Peyer's patch (tissue), 4 donors: Measurements from ENCODE around the gene GLCCI1.

Experiments
- POLR2A ChIP-seq, 2 donors: fragments of 450-650 bp; IDR thresholded peaks; one replicate each; pipeline ENCODE4 v1.5.1; 2017; ENCODE audit warnings: antibody characterized with exemption in 2 of 2, mild to moderate bottlenecking in 2 of 2, moderate library complexity in 2 of 2
- TF ChIP-seq, protein P1 (sequence below), 6 experiments: fragments of 450-650 bp in 4 of 6; fragments of 200-600 bp in 2 of 6; sonication (generic) in 1 of 6; IDR thresholded peaks; one replicate each; pipeline ENCODE4 v1.5.1; 2017 to 2019; ENCODE audit warnings: antibody characterized with exemption in 6 of 6, mild to moderate bottlenecking in 3 of 6, moderate library complexity in 1 of 6

DNA sequence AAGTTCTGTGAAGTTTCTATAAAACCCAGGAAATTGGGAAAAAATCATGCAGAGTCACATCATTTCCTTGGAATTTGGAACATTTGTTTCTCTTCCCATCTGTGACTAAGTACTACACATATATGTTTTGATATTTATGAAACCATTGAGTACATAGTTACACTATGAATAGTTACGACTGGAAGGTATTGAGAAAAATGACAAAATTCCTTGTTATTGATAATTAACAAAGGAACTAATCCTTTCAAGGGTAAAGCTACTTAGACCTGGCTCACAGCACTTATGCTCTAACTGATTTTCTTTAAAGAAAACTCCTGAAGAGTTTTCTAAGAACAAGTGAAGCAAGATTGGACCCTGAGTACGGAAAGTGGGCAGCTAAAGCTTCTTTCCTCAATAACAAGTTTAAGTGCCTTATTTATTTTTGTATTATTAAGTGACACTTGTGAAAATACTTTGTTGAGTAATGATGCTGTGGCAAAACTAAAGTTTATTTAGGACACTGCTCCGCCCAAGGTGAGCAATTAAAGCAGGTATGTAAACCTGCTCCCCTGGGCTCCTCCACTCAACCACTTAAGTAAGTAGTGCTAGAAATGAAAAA, 12.0 kb upstream of the GLCCI1 start:
- no peak for TF ChIP-seq POLR2A (IDR thresholded peaks at IDR 0.05)
- TF ChIP-seq, protein P1, sequence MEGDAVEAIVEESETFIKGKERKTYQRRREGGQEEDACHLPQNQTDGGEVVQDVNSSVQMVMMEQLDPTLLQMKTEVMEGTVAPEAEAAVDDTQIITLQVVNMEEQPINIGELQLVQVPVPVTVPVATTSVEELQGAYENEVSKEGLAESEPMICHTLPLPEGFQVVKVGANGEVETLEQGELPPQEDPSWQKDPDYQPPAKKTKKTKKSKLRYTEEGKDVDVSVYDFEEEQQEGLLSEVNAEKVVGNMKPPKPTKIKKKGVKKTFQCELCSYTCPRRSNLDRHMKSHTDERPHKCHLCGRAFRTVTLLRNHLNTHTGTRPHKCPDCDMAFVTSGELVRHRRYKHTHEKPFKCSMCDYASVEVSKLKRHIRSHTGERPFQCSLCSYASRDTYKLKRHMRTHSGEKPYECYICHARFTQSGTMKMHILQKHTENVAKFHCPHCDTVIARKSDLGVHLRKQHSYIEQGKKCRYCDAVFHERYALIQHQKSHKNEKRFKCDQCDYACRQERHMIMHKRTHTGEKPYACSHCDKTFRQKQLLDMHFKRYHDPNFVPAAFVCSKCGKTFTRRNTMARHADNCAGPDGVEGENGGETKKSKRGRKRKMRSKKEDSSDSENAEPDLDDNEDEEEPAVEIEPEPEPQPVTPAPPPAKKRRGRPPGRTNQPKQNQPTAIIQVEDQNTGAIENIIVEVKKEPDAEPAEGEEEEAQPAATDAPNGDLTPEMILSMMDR (IDR thresholded peaks at IDR 0.05) = no peak
